ENCODE results near the gene PKDREJ.

PKDREJ gene

DNA sequence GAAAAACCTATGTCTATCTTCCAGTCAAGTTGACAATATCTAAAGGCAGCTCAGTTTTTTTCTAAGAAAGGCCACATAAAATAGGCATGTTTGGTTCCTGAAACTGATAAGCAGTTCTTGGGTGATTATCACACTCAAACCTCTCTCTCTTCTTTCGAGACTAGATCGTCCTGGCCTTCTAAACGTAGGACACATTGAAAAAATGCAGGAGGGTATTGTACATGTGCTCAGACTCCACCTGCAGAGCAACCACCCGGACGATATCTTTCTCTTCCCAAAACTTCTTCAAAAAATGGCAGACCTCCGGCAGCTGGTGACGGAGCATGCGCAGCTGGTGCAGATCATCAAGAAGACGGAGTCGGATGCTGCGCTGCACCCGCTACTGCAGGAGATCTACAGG is 28.2 kb downstream of the PKDREJ start:
- DNase-seq: no peak

GRCh38 chr22:46233231-46233630 is 29.9 kb downstream of the PKDREJ start:
- DNase-seq: peak in 10 of 14 donors; percentile 18 to 74 (median 32)

- DNase-seq: peak in 1 of 14 donors; percentile 8
Observed at GRCh38 chr22:46230262-46230901, 32.8 kb downstream of the PKDREJ start.

GRCh38 chr22:46229701-46230100 is 33.4 kb downstream of the PKDREJ start:
- no peak for DNase-seq

DNA sequence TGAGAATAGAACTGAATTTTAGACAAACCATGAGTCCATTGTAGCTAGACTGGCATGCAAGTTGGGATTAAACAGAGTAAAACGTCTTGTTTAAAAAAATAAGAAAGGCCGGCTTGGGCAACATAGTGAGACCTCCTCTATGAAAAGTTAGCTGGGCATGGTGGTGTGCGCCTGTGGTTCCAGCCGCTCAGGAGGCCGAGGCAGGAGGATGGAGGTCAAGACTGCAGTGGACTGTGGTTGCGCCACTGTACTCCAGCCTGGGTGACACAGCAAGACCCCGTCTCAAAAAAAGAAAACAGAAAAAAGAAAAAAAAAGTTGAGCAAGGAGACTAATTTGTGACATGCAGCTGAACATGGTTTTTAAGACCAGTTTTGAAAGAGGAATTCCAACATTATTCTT is 36.6 kb downstream of the PKDREJ start:
- no peak for DNase-seq

DNA sequence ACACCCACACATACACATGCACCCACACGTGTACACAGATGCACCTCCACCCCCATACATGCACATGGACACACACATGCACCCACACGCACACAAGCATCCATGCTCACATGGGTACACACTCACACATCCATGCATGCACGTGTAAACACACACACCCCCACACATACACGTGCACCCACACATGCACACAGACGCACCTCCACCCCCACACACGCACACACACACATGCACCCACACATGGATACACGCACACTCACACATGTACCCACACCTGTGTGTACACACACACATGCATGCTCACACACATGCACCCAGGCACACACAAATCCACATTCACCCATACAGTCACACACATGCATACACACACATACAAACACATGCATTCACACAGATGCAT is 37.5 kb downstream of the PKDREJ start:
- no peak for DNase-seq

DNA sequence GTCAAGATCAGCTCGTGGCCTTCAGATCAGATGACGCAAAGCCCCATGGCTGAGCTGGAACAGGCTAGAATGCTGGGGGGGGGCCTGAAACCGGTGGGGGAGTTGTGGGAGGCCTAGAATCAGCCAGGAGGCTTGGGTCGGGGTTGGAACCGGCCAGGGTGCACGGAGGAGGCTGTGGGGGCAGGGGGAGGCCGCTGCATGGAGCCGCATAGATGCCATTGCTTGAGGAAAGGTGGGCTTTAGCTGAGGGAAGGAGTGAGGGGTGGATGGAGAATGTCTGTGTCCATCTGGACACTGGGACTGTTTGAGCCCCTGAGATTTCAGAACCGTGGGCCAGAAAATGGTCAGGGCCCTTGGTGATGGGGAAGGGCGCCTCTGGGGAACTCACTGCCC is 38.2 kb downstream of the PKDREJ start:
- DNase-seq: no peak

DNA sequence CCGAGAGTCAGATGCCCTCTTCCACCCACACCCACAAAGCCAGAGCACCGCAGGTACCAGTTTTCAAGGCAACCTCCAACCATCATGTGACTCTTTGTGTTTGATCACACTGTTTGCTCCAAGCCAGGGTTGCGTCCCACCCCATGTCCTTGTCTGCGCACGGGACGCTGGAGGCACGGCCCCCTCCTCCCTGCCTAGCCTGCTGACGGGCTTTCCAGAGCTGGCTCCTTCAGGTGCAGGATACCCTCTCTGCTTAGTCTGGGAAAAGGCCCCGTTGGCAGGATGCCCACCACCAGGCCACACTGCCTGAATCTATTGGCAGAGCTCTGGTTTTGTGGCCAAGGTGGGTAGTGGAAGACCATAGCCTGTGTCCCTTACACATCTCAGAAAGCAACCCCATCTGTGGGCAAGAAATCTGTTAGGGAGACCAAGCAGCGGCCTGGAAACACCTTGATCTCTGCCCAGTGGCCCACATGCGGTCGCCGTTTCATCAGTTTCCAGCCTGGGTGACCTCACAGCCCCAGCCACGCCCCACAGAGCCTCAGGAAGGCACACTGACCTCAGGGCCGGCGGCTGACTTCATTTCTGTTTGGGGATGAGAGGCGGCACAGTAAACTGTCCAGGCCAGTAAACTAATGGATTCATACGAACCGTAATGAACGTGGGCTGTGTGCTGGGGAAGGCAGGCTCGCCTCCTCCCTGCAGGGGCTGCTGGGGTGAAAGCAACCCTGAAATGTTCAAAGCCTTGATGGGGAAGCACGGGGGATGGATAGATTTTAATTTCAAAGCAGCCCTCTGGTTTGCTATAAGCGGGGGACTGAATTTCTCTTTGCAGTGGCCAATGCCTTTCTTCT is 38.9 kb downstream of the PKDREJ start:
- DNase-seq: no peak

DNA sequence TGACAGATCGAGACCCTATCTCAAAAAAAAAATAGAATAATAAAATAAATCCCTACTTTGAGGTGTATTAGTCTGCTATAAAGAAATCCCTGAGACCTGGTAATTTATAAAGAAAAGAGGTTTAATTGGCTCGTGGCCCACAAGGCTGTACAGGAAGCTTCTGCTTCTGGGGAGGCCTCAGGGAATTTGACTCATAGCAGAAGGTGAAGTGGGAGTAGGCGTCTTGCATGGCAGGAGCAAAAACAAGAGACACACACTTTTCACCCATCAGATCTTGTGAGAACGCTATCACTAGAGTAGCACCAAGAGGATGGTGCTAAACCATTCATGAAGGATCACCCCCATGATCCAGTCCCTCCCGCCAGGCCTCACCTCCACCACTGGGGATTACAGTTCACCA is 42.2 kb downstream of the PKDREJ start:
- DNase-seq: no peak

- DNase-seq: no peak
Observed at GRCh38 chr22:46219636-46220035, 43.5 kb downstream of the PKDREJ start.

DNA sequence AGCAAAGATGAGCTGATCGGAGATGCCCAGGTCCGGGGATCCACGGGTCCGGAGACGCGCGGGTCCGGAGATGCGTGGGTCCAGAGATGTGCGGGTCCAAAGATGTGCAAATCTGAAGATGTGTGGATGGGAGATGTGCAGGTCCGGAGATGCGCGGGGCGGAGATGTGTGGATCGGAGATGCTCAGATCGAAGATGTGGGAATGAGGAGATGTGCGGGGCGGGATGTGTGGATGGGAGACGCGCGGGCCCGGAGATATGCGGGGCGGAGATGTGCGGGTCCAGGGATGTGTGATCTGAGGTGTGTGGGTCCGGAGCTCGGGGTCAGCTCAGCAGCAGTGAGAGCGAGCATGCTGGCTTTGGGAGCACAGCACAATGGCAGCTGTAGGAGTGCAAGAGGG is 48.5 kb downstream of the PKDREJ start:
- DNase-seq: no peak

- no peak for DNase-seq
Observed at GRCh38 chr22:46214149-46214548, 49.0 kb downstream of the PKDREJ start.

- DNase-seq: no peak
Observed at GRCh38 chr22:46213052-46213451, 50.1 kb downstream of the PKDREJ start.

DNA sequence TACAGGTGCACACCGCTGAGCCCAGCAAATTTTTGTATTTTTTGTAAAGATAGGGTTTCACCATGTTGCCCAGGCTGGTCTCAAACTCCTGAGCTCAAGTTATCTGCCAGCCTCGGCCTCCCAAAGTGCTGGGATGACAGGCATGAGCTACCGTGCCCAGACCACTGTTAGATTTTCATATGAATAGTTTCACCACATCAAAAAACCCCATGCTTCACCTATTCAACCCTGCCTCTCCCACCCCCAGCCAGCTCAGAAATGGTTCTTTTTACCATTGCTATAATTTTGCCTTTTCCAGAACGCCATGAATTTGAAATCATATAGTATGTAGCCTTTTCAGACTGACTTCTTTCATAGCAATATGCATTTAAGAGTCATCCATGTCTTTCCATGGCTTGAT is 50.9 kb downstream of the PKDREJ start:
- DNase-seq: no peak

DNA sequence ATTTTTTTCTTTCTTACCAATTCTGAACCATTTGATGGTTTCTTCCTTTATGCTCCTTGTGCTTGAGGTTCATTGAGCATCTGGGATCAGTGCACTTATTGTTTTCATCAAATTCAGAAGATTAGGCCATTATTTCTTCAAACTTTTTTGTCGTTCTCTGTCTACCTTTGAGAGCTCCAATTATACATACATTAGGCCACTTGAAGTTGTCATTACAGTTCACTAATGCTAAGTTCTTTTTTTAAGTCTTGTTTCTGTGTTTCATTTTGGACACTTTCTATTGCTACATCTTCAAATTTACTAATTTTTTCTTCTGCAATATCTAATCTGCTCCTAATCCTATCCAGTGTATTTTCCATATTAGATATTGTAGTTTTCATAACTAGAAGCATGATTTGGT is 53.9 kb downstream of the PKDREJ start:
- DNase-seq: no peak
